ENCODE data around the gene ADGRA1.

The ADGRA1 gene

GRCh38 chr10:133114726-133115452 is 27.2 kb downstream of the ADGRA1 start:
- H3K4me3 ChIP-seq (ENCODE audit: low read depth, low read length) = no peak overlapping the region
- DNase-seq (ENCODE audit: low read depth, low spot score) = no peak
- CTCF ChIA-PET = interaction anchor here (1.2 kb wide), 1 partner anchor 10 kb away, joined by 3 read pairs; no protein-coding TSS in a partner anchor
- POLR2A ChIA-PET = no interaction called here
- no peak for TF ChIP-seq CTCF (IDR thresholded peaks at IDR 0.05; ENCODE audit: insufficient read depth, low read length, missing control alignments)

DNA sequence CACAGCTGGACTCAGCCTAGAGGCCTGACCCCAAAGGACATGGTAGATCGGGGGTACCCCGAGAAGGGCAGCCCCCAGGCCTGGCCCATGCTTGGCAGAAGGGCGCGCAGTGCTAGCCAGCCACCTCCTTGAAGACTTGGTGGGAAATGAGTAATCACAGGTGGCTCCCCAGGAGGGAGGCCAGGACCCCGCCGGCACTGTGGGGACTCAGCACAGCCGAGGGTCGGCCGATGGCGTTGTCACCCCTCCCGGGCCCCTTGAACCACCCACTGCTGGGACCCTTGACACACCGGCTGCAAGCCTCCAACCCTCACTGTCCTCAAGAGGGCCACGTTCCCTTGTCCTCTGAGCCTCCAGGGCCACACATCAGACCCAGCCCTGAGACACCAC is 27.7 kb downstream of the ADGRA1 start:
- CTCF ChIA-PET = interaction anchor here (1.2 kb wide), 1 partner anchor 9 kb away, joined by 3 read pairs; no protein-coding TSS in a partner anchor
- no peak for DNase-seq (ENCODE audit: low read depth, low spot score)
- TF ChIP-seq CTCF (IDR thresholded peaks at IDR 0.05; ENCODE audit: insufficient read depth, low read length, missing control alignments) = no peak
- H3K4me3 ChIP-seq (ENCODE audit: low read depth, low read length) = no peak overlapping the region
- POLR2A ChIA-PET = no interaction called here

DNA sequence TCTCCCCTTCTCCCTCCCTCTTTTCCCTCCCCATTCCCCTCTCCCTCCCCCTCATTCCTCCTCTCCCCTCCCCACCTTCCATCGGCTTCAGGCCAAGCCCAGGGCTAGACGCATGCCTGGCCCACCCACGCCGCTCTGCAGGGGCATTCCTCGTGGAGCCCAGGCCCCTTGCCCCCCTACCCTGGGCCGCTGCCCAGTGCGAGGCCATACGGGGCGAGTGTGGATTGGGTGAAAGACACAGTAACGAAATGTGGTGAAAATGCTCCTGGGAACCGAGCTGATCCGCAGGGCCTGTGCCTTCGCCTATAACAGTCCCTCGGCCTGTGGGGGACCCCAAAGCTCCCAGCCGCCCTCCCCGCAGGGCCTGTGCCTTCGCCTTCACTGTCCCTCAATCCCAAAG is 28.3 kb downstream of the ADGRA1 start:
- DNase-seq (ENCODE audit: low read depth, low spot score) = no peak
- H3K4me3 ChIP-seq (ENCODE audit: low read depth, low read length) = no peak overlapping the region
- no peak for TF ChIP-seq CTCF (IDR thresholded peaks at IDR 0.05; ENCODE audit: insufficient read depth, low read length, missing control alignments)
- ChIA-PET CTCF (interaction anchor here (0.8 kb wide), 1 partner anchor 9 kb away, joined by 3 read pairs; no protein-coding TSS in a partner anchor), POLR2A (no interaction called here)

GRCh38 chr10:133116455-133116854 is 28.7 kb downstream of the ADGRA1 start:
- no peak overlapping the region for H3K4me3 ChIP-seq (ENCODE audit: low read depth, low read length)
- DNase-seq (ENCODE audit: low read depth, low spot score) = no peak
- POLR2A ChIA-PET = no interaction called here
- no peak for TF ChIP-seq CTCF (IDR thresholded peaks at IDR 0.05; ENCODE audit: insufficient read depth, low read length, missing control alignments)
- CTCF ChIA-PET = interaction anchor here (0.8 kb wide), 1 partner anchor 8 kb away, joined by 3 read pairs; no protein-coding TSS in a partner anchor

- no peak overlapping the region for H3K4me3 ChIP-seq (ENCODE audit: low read depth, low read length)
- no peak for TF ChIP-seq CTCF (IDR thresholded peaks at IDR 0.05; ENCODE audit: insufficient read depth, low read length, missing control alignments)
- POLR2A ChIA-PET = no interaction called here
- DNase-seq (ENCODE audit: low read depth, low spot score) = no peak
- CTCF ChIA-PET = no interaction called here
These were observed 29.4 kb downstream of the ADGRA1 start for GRCh38 chr10:133117036-133117687.

DNA sequence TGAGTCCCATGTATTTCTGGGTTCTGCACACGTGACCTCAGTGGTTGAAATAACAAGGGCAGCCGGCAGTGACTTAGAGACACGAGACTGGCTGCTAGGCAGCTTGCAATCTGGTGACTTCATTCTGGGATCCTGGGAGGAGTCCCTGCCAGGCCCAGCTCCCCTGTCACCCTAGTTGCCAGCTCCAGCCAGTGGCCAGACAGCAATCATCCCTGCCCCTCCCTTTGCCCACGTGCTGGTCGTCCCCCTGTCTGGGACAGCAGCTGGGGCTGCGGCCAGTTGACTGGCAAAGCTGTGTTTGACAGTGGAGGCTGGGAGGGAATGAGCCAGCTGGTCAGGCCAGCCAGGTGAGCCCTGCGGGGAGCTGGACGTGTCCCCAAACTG is 30.0 kb downstream of the ADGRA1 start:
- H3K4me3 ChIP-seq (ENCODE audit: low read depth, low read length) = no peak overlapping the region
- ChIA-PET POLR2A (no interaction called here), CTCF (no interaction called here)
- DNase-seq (ENCODE audit: low read depth, low spot score) = no peak
- no peak for TF ChIP-seq CTCF (IDR thresholded peaks at IDR 0.05; ENCODE audit: insufficient read depth, low read length, missing control alignments)

All from AG04449 (cell line).